Superior temporal gyrus (tissue), 1 donor: ENCODE measurements around the gene ADAMTS2.

ENCODE experiments used
- DNase-seq: peaks from one replicate; pipeline ENCODE4 v3.0.0-alpha.2; 2016; ENCODE audit errors: extremely low spot score

ADAMTS2 gene

GRCh38 chr5:179160584-179160983, 184.7 kb downstream of the ADAMTS2 start:
- DNase-seq, result no peak

GRCh38 chr5:179158556-179158955, 186.7 kb downstream of the ADAMTS2 start:
- no peak for DNase-seq

- no peak for DNase-seq
These were observed 190.0 kb downstream of the ADAMTS2 start for GRCh38 chr5:179154991-179155955.

GRCh38 chr5:179154346-179154990, 190.8 kb downstream of the ADAMTS2 start:
- DNase-seq, result no peak

- DNase-seq, result no peak
These were observed 191.3 kb downstream of the ADAMTS2 start for GRCh38 chr5:179153921-179154345.

GRCh38 chr5:179153341-179153901, 191.8 kb downstream of the ADAMTS2 start:
- DNase-seq, result no peak

- no peak for DNase-seq
These were observed 192.3 kb downstream of the ADAMTS2 start for GRCh38 chr5:179152941-179153340.

GRCh38 chr5:179152144-179152895, 192.9 kb downstream of the ADAMTS2 start:
- no peak for DNase-seq

GRCh38 chr5:179151286-179152118, 193.8 kb downstream of the ADAMTS2 start:
- DNase-seq, result no peak

GRCh38 chr5:179150011-179150410, 195.2 kb downstream of the ADAMTS2 start:
- no peak for DNase-seq

- no peak for DNase-seq
These were observed 196.0 kb downstream of the ADAMTS2 start for GRCh38 chr5:179149278-179149677.

- no peak for DNase-seq
These were observed 196.5 kb downstream of the ADAMTS2 start for GRCh38 chr5:179148703-179149170.

- no peak for DNase-seq
These were observed 197.1 kb downstream of the ADAMTS2 start for GRCh38 chr5:179147991-179148702.

GRCh38 chr5:179146277-179146676, 199.0 kb downstream of the ADAMTS2 start:
- no peak for DNase-seq

GRCh38 chr5:179143446-179143845, 201.8 kb downstream of the ADAMTS2 start:
- DNase-seq, result no peak

- no peak for DNase-seq
These were observed 202.6 kb downstream of the ADAMTS2 start for GRCh38 chr5:179142434-179143198.

- no peak for DNase-seq
These were observed 203.4 kb downstream of the ADAMTS2 start for GRCh38 chr5:179141867-179142266.

- DNase-seq, result no peak
These were observed 205.0 kb downstream of the ADAMTS2 start for GRCh38 chr5:179140293-179140692.

GRCh38 chr5:179139936-179140235, 205.4 kb downstream of the ADAMTS2 start:
- DNase-seq, result no peak
